T47D (cell line): Measurements from ENCODE around the gene HSPB7.
"Not testable (repeated sequence)": the region's sequence is repeated elsewhere in the genome, so short reads cannot be mapped to it uniquely, and the experiment has no call there.

ENCODE experiments used
- DNase-seq, 2 experiments: peaks; one replicate each; pipeline versions ENCODE4 v3.0.0 to v3.0.0-alpha.2; 2011 to 2012; ENCODE audit warnings: low read depth in 1 of 2, low spot score in 1 of 2
- JUND ChIP-seq: IDR thresholded peaks from 2 replicates; pipeline ENCODE4 v1.6.1; 2012; ENCODE audit warnings: low read depth
- in situ Hi-C: cut with HindIII; loops from 2 replicates; pipeline ENCODE4 v1.10.0; 2016; ENCODE audit warnings: low sequenced_read_pairs, low pct_unique_long_range_greater_than_20kb

The HSPB7 gene

GRCh38 chr1:16055613-16056520 lies 38.0 kb upstream of the HSPB7 start:
- in situ Hi-C loops: no loop called here
- TF ChIP-seq JUND: no peak
- peak; percentile 82 to 88 for DNase-seq

GRCh38 chr1:16054598-16055540 lies 37.0 kb upstream of the HSPB7 start:
- TF ChIP-seq JUND: no peak
- in situ Hi-C loops: no loop called here
- no peak for DNase-seq

- DNase-seq: no peak
- TF ChIP-seq JUND: no peak
- in situ Hi-C loops: no loop called here
Observed at GRCh38 chr1:16053781-16054502, 36.1 kb upstream of the HSPB7 start.

DNA sequence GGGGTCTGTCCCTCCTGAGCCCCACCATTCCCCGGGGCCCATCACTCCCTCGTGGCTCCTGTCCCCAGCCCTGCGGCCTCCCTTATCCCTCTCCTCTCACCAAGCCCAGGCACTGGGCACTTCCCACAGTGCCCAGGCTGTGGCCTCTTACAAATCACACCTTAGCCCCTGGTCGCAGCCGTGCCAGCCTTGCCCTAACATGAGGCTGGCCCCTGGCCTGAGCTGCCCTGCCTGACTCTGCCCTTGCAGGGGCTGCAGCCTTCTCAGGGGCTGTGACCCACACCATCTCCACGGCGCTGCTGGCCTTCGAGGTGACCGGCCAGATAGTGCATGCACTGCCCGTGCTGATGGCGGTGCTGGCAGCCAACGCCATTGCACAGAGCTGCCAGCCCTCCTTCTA lies 34.1 kb upstream of the HSPB7 start:
- in situ Hi-C loops: not testable (repeated sequence)

DNA sequence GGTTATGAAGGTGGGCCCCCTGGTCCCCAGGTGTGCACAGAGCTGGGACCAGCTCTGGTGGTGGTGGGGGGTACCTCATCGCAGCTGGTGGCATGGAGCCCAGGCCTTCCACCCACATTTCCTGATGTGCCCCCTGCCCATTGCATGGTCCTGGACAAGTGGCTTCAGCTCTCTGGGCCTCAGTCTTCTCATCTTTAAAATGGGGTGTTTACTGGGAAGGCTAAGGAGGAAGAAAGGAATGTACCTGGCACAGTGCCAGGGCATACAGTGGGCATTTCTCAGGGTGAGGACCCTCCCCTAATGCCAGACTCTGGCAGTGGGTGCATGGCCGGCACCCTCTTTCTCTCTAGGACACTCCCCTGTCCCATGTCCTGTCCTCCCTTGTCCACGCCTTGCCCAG lies 33.2 kb upstream of the HSPB7 start:
- TF ChIP-seq JUND: no peak
- in situ Hi-C loops: no loop called here
- no peak for DNase-seq

More for the DNA sequence above, 34.1 kb upstream of the HSPB7 start:
- DNase-seq: not testable (repeated sequence)

DNA sequence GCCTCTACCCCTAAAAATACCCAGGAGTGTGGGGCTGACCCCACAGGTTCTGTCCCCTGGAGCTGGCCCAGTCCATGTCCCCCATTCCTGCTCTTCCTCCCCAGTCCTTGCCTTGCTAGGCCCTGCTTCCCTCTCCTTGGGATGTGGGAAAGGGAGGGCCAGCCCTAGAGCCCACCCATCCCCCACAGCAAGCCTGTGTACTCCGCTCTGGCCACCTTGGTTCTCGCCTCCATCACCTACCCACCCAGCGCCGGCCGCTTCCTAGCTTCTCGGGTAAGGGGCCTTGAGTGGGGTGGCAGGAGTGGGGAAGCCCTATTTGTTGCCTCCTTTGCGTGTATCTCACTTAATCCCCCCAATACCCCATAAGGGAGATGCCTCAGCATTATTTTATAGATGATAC lies 32.5 kb upstream of the HSPB7 start:
- in situ Hi-C loops: no loop called here

GRCh38 chr1:16048573-16049189 lies 30.8 kb upstream of the HSPB7 start:
- peak in 1 of 2 experiments; percentile 44 for DNase-seq
- in situ Hi-C loops: no loop called here
- TF ChIP-seq JUND: no peak

More for the DNA sequence above, 32.5 kb upstream of the HSPB7 start:
- no peak for DNase-seq
- no peak for TF ChIP-seq JUND

- no peak for DNase-seq
- in situ Hi-C loops: no loop called here
- TF ChIP-seq JUND: no peak
Observed at GRCh38 chr1:16047791-16048475, 30.1 kb upstream of the HSPB7 start.

GRCh38 chr1:16046842-16047241 lies 29.0 kb upstream of the HSPB7 start:
- TF ChIP-seq JUND: no peak
- no peak for DNase-seq
- in situ Hi-C loops: no loop called here

- no peak for TF ChIP-seq JUND
- DNase-seq: no peak
- in situ Hi-C loops: no loop called here
Observed at GRCh38 chr1:16043950-16044349, 26.1 kb upstream of the HSPB7 start.

- no peak for TF ChIP-seq JUND
- DNase-seq: no peak
- in situ Hi-C loops: no loop called here
Observed at GRCh38 chr1:16043521-16043920, 25.7 kb upstream of the HSPB7 start, which contains the start of gene CLCNKB. Gene CLCNKB, plus strand, starts transcription at chr1:16043782. Its CDS starts 711 bp downstream, at chr1:16044493.

- in situ Hi-C loops, DNase-seq: not testable (repeated sequence)
Observed at GRCh38 chr1:16042654-16043053, 24.8 kb upstream of the HSPB7 start.
